K562 (cell line): ENCODE results near the gene HOTAIR. TPM values are rescaled to one million over a fixed set of nuclear protein-coding genes. Genes with fewer than 3 reads are reported as not detected.
A peak's percentile ranks its signal among the peaks of the same experiment; 100 is the strongest.

ENCODE experiments used
- E2F3 ChIP-seq: fragments of 250-450 bp; sonication (Bioruptor Pico); IDR thresholded peaks from 2 replicates; pipeline ENCODE4 v1.4.0; 2020; ENCODE audit warnings: mild to moderate bottlenecking
- HMG20B ChIP-seq: fragments of 250-450 bp; sonication (Bioruptor Pico); IDR thresholded peaks from 2 replicates; pipeline ENCODE4 v1.5.0; 2021; ENCODE audit warnings: mild to moderate bottlenecking
- KLF6 ChIP-seq: fragments of 250-450 bp; sonication (Bioruptor Pico); IDR thresholded peaks from 2 replicates; pipeline ENCODE4 v1.4.0; 2020; ENCODE audit warnings: mild to moderate bottlenecking, moderate library complexity, borderline replicate concordance
- MEF2D ChIP-seq: conservative IDR thresholded peaks from 2 replicates; pipeline ENCODE4 v1.6.1; 2016; ENCODE audit warnings: low read depth, missing genetic modification characterization, missing compliant biosample characterization
- MIER1 ChIP-seq: fragments of 450-650 bp; IDR thresholded peaks from 2 replicates; pipeline ENCODE4 v1.6.1; 2016; ENCODE audit warnings: antibody characterized with exemption, mild to moderate bottlenecking, low read depth
- NFIC ChIP-seq: fragments of 450-650 bp; IDR thresholded peaks from 2 replicates; pipeline ENCODE4 v1.6.1; 2017; ENCODE audit warnings: mild to moderate bottlenecking, inconsistent platforms
- POLR2AphosphoS2 ChIP-seq: IDR thresholded peaks from 2 replicates; pipeline ENCODE4 v1.6.1; 2012; ENCODE audit warnings: low read length, improper control_type of control experiment
- RBM25 ChIP-seq: fragments of 200-400 bp; formaldehyde crosslinking; IDR thresholded peaks from 2 replicates; pipeline ENCODE4 v1.6.1; 2018; ENCODE audit warnings: low read length, low read depth, moderate library complexity; ENCODE audit not compliant: severe bottlenecking
- SLC30A9 ChIP-seq: fragments of 250-450 bp; sonication (Bioruptor Pico); IDR thresholded peaks from 2 replicates; pipeline ENCODE4 v1.8.0; 2022; ENCODE audit warnings: mild to moderate bottlenecking, moderate library complexity
- TAF1 ChIP-seq: IDR thresholded peaks from 2 replicates; pipeline ENCODE4 v1.6.1; 2011; ENCODE audit warnings: mild to moderate bottlenecking, low read length, moderate library complexity; ENCODE audit not compliant: insufficient read depth, control insufficient read depth, severe bottlenecking; ENCODE audit errors: extremely low read depth
- TOE1 ChIP-seq, 2 experiments: fragments of 450-650 bp in 1 of 2; sonication (generic) in 1 of 2; formaldehyde crosslinking in 1 of 2; IDR thresholded peaks; 2 replicates each; pipeline versions ENCODE4 v1.7.1 to v1.8.0; 2016 to 2022; ENCODE audit warnings: borderline replicate concordance in 2 of 2, mild to moderate bottlenecking in 2 of 2, antibody characterized with exemption in 1 of 2, inconsistent platforms in 1 of 2, low read depth in 1 of 2, missing genetic modification reagents in 1 of 2, moderate library complexity in 1 of 2
- TRIM28 ChIP-seq: fragments of 450-650 bp; IDR thresholded peaks from 2 replicates; pipeline ENCODE4 v1.6.1; 2017
- ZBTB1 ChIP-seq: sonication (generic); formaldehyde crosslinking; IDR thresholded peaks from 2 replicates; pipeline ENCODE4 v1.8.1; 2023; ENCODE audit warnings: missing genetic modification reagents, low read depth, mild to moderate bottlenecking, borderline replicate concordance
- ZNF134 ChIP-seq: fragments of 250-450 bp; sonication (Bioruptor Pico); conservative IDR thresholded peaks from 2 replicates; pipeline ENCODE4 v1.4.0; 2020
- ZNF263 ChIP-seq: sonication (generic); formaldehyde crosslinking; IDR thresholded peaks from 2 replicates; pipeline ENCODE4 v1.8.0; 2022; ENCODE audit warnings: mild to moderate bottlenecking, missing genetic modification reagents, borderline replicate concordance
- ZNF699 ChIP-seq: fragments of 250-450 bp; sonication (Bioruptor Pico); IDR thresholded peaks from 2 replicates; pipeline ENCODE4 v1.8.0; 2021; ENCODE audit warnings: mild to moderate bottlenecking, moderate library complexity; ENCODE audit not compliant: insufficient replicate concordance
- polyA plus RNA-seq, 8 experiments: library from polyadenylated mRNA; depleted of rRNA in 4 of 8; stranded (reverse) in 5 of 8; unstranded in 3 of 8; fragments of >200 nt; fragmentation: Nextera tagmentation in 2 of 8; fragmentation: Illumina TruSeq in 1 of 8; extraction: Ambion mirVana in 2 of 8; extraction: Trizol in 1 of 8; gene quantifications; 2 replicates each; pipeline versions ENCODE4 v1.2.1 to v1.2.3, GENCODE V29; 2011 to 2014; ENCODE audit warnings: inconsistent platforms in 1 of 8, missing spikeins in 1 of 8
- total RNA-seq, 7 experiments: library from RNA; depleted of rRNA in 6 of 7; stranded (reverse); fragments of >200 nt in 6 of 7; fragmentation: Illumina TruSeq in 2 of 7; extraction: Trizol in 2 of 7; gene quantifications; 2 replicates each; pipeline versions ENCODE4 v1.2.1 to v1.2.3, GENCODE V29; 2011 to 2021; ENCODE audit warnings: low replicate concordance in 1 of 7
- TF ChIP-seq, protein P1 (sequence below): fragments of 200-400 bp; formaldehyde crosslinking; IDR thresholded peaks from 2 replicates; pipeline ENCODE4 v1.6.1; 2017; ENCODE audit warnings: mild to moderate bottlenecking, low read depth, low read length, moderate library complexity
- TF ChIP-seq, protein P2 (sequence below): sonication (generic); formaldehyde crosslinking; IDR thresholded peaks from 2 replicates; pipeline ENCODE4 v1.4.0; 2020; ENCODE audit warnings: mild to moderate bottlenecking, missing genetic modification reagents
- TF ChIP-seq, protein P3 (sequence below): fragments of 450-650 bp; IDR thresholded peaks from 2 replicates; pipeline ENCODE4 v1.7.1; 2018; ENCODE audit warnings: mild to moderate bottlenecking, low read depth; ENCODE audit not compliant: partially characterized antibody

The HOTAIR gene
- total and polyA plus RNA-seq, 9 of the 15 experiments (the other 6 are each of a cell fraction or from before 2014, with no cell fraction given), result 0.04 TPM; not detected in 8

DNA sequence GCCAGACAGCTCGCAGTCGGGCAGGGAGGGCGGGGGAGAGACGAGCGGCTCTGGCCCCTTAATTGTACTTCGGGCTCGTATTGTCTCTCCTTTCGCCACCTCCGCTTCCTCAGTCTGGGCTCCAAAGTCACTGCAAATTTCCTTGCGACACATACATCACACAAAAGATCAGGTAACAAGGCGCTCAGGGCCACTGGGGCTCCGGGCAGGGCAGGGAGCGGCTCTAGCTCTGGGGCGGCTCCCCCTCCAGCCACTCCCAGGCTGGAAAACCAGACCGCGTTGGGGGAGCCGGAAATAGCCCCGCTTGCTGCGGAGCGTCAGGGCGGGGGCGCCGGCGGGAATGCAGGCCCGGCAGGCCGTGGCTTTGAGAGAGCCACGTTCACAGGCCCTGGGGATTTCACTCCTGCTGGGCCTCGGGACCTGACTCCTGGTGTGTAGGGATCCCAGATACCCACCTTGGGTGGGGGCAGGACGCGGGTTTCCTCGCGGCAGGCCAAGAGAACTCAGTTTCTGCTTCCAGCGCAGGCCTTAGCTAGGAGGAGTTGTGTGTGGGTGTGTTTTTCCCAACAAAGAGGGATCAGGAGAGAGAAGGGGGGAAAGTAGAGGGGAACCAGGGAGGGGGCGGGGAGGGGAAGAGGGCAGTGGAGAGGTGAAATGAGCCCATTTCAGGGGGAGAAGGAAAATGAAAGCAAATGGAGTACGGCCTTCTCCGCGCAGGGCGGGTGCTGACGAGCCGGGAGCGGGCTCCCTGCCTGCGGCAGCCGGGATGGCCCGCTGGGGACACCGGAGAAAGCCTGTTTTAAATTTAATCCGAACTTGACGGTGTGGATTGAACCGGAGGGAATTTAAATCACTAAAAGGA is 20.9 kb upstream of the HOTAIR start (continued):
- TF ChIP-seq, protein P1, sequence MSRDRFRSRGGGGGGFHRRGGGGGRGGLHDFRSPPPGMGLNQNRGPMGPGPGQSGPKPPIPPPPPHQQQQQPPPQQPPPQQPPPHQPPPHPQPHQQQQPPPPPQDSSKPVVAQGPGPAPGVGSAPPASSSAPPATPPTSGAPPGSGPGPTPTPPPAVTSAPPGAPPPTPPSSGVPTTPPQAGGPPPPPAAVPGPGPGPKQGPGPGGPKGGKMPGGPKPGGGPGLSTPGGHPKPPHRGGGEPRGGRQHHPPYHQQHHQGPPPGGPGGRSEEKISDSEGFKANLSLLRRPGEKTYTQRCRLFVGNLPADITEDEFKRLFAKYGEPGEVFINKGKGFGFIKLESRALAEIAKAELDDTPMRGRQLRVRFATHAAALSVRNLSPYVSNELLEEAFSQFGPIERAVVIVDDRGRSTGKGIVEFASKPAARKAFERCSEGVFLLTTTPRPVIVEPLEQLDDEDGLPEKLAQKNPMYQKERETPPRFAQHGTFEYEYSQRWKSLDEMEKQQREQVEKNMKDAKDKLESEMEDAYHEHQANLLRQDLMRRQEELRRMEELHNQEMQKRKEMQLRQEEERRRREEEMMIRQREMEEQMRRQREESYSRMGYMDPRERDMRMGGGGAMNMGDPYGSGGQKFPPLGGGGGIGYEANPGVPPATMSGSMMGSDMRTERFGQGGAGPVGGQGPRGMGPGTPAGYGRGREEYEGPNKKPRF, result no peak
- TF ChIP-seq HMG20B (no peak), MEF2D (tag) (no peak), RBM25 (no peak), TOE1 (IDR thresholded peaks at IDR 0.05; ENCODE audit: borderline replicate concordance) (no peak), TOE1 (CRISPR knock-in tag; IDR thresholded peaks at IDR 0.05; ENCODE audit: borderline replicate concordance, low read depth) (no peak), ZNF699 (CRISPR knock-in tag) (no peak), POLR2AphosphoS2 (no peak), KLF6 (CRISPR knock-in tag) (peak; percentile 67; the same call in 1 of the 2 replicates), NFIC (0 out of 2 replicates have a peak, but pooled peaks have one; percentile 35), ZNF134 (CRISPR knock-in tag) (no peak), TRIM28 (no peak), SLC30A9 (CRISPR knock-in tag) (no peak), ZNF263 (CRISPR knock-in tag) (peak; percentile 15; the same call in 1 of the 2 replicates), MIER1 (0 out of 2 replicates have a peak, but pooled peaks have one; percentile 16), TAF1 (peak; percentile 80), ZBTB1 (CRISPR knock-in tag) (0 out of 2 replicates have a peak, but pooled peaks have one; percentile 34), E2F3 (CRISPR knock-in tag) (no peak)
- TF ChIP-seq, protein P2, sequence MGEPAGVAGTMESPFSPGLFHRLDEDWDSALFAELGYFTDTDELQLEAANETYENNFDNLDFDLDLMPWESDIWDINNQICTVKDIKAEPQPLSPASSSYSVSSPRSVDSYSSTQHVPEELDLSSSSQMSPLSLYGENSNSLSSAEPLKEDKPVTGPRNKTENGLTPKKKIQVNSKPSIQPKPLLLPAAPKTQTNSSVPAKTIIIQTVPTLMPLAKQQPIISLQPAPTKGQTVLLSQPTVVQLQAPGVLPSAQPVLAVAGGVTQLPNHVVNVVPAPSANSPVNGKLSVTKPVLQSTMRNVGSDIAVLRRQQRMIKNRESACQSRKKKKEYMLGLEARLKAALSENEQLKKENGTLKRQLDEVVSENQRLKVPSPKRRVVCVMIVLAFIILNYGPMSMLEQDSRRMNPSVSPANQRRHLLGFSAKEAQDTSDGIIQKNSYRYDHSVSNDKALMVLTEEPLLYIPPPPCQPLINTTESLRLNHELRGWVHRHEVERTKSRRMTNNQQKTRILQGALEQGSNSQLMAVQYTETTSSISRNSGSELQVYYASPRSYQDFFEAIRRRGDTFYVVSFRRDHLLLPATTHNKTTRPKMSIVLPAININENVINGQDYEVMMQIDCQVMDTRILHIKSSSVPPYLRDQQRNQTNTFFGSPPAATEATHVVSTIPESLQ, result no peak
- TF ChIP-seq, protein P3, sequence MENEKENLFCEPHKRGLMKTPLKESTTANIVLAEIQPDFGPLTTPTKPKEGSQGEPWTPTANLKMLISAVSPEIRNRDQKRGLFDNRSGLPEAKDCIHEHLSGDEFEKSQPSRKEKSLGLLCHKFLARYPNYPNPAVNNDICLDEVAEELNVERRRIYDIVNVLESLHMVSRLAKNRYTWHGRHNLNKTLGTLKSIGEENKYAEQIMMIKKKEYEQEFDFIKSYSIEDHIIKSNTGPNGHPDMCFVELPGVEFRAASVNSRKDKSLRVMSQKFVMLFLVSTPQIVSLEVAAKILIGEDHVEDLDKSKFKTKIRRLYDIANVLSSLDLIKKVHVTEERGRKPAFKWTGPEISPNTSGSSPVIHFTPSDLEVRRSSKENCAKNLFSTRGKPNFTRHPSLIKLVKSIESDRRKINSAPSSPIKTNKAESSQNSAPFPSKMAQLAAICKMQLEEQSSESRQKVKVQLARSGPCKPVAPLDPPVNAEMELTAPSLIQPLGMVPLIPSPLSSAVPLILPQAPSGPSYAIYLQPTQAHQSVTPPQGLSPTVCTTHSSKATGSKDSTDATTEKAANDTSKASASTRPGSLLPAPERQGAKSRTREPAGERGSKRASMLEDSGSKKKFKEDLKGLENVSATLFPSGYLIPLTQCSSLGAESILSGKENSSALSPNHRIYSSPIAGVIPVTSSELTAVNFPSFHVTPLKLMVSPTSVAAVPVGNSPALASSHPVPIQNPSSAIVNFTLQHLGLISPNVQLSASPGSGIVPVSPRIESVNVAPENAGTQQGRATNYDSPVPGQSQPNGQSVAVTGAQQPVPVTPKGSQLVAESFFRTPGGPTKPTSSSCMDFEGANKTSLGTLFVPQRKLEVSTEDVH, result no peak
